Panc1 (cell line): ENCODE data around the gene LY9. TPM values are rescaled to one million over a fixed set of nuclear protein-coding genes. Genes with fewer than 3 reads are reported as not detected.

ENCODE experiments used
- ATAC-seq: fragments of 200-7000 bp; cut with Tn5 transposase; 2 replicates; pipeline ENCODE4 v1.9.1; 2020; ENCODE audit warnings: mild to moderate bottlenecking, moderate library complexity
- BruUV-seq: library from RNA; stranded (reverse); fragments of 400-500 nt; replicated peaks from 2 replicates; lab custom pipeline; 2021; lab: Mats Ljungman, UMichigan
- CTCF ChIA-PET: fragments of 300-600 bp; sonication (Branson Sonifier 250); formaldehyde crosslinking; loops from one replicate; lab custom pipeline; 2022; ENCODE audit warnings: antibody characterized with exemption; lab: Charles Lee
- POLR2A ChIA-PET: fragments of 300-600 bp; sonication (Branson Sonifier 250); formaldehyde crosslinking; loops from one replicate; lab custom pipeline; 2022; ENCODE audit warnings: antibody characterized with exemption; lab: Charles Lee
- DNase-seq: peaks from one replicate; pipeline ENCODE4 v3.0.0-alpha.2; 2010; ENCODE audit warnings: low read depth, low spot score
- H3K27ac ChIP-seq: 2 replicates; pipeline ENCODE4 v1.5.1; 2011; ENCODE audit warnings: mild to moderate bottlenecking, low read length, inconsistent platforms
- H3K27me3 ChIP-seq: fragments of 200-500 bp; sonication (Bioruptor generic); 2 replicates; pipeline ENCODE4 v1.6.0; 2014; ENCODE audit warnings: low read length, inconsistent platforms; ENCODE audit not compliant: control insufficient read depth, insufficient read depth
- H3K36me3 ChIP-seq: fragments of 200-500 bp; sonication (Bioruptor generic); 2 replicates; pipeline ENCODE4 v1.5.1; 2014; ENCODE audit warnings: inconsistent platforms, mild to moderate bottlenecking, low read length, moderate library complexity; ENCODE audit not compliant: control insufficient read depth, insufficient read depth
- H3K4me1 ChIP-seq: 2 replicates; pipeline ENCODE4 v1.5.1; 2011; ENCODE audit warnings: inconsistent platforms, mild to moderate bottlenecking, low read length, moderate library complexity; ENCODE audit not compliant: control insufficient read depth, insufficient read depth
- H3K4me3 ChIP-seq, 2 experiments: 2 replicates each; pipeline ENCODE4 v1.5.1; 2011 to 2012; ENCODE audit warnings: low read depth in 2 of 2, low read length in 2 of 2, mild to moderate bottlenecking in 2 of 2, inconsistent platforms in 1 of 2, moderate library complexity in 1 of 2
- H3K9me3 ChIP-seq: fragments of 200-500 bp; sonication (Bioruptor generic); 2 replicates; pipeline ENCODE4 v1.5.1; 2014; ENCODE audit warnings: low read depth, mild to moderate bottlenecking, inconsistent platforms, low read length, moderate library complexity; ENCODE audit not compliant: control insufficient read depth, insufficient read depth
- CTCF ChIP-seq: fragments of 450-650 bp; IDR thresholded peaks from 2 replicates; pipeline ENCODE4 v1.5.1; 2017; ENCODE audit warnings: mild to moderate bottlenecking
- POLR2AphosphoS5 ChIP-seq: IDR thresholded peaks from 2 replicates; pipeline ENCODE4 v1.6.1; 2012; ENCODE audit warnings: mild to moderate bottlenecking, low read depth, low read length, moderate library complexity
- REST ChIP-seq, 2 experiments: IDR thresholded peaks; 2 replicates each; pipeline ENCODE4 v1.6.1; 2011 to 2012; ENCODE audit warnings: low read depth in 2 of 2, control low read depth in 1 of 2, low read length in 1 of 2, mild to moderate bottlenecking in 1 of 2, moderate library complexity in 1 of 2; ENCODE audit not compliant: insufficient read depth in 1 of 2
- SIN3A ChIP-seq: IDR thresholded peaks from 2 replicates; pipeline ENCODE4 v1.6.1; 2012; ENCODE audit warnings: low read depth, mild to moderate bottlenecking, low read length, moderate library complexity, borderline replicate concordance; ENCODE audit not compliant: insufficient read depth
- TCF7L2 ChIP-seq: IDR thresholded peaks from 2 replicates; pipeline ENCODE4 v1.6.1; 2011; ENCODE audit warnings: mild to moderate bottlenecking, low read depth, low read length, inconsistent platforms
- in situ Hi-C: cut with HindIII; loops from 2 replicates; pipeline ENCODE4 v1.10.0; 2016; ENCODE audit warnings: low sequenced_read_pairs, low pct_unique_long_range_greater_than_20kb
- intact Hi-C: fragments of 100-400 bp; cut with micrococcal nuclease; formaldehyde crosslinking; loops from one replicate; pipeline ENCODE4 v1.10.0; 2022; ENCODE audit not compliant: unreplicated experiment
- total RNA-seq: library from RNA; stranded (reverse); gene quantifications from one replicate; pipeline ENCODE4 v1.2.1, GENCODE V29; 2021; ENCODE audit not compliant: unreplicated experiment

LY9 gene
- total RNA-seq, 1 experiment from 2014 or later = 0.10 TPM

GRCh38 chr1:160797861-160798273, 1.9 kb downstream of the LY9 start:
- ChIA-PET POLR2A (no interaction called here), CTCF (no interaction called here)
- no peak overlapping the region for H3K27ac ChIP-seq
- intact Hi-C loops (no loop called here), in situ Hi-C loops (no loop called here)
- ATAC-seq (no peak), DNase-seq (no peak)
- TF ChIP-seq TCF7L2 = no peak
- H3K9me3 ChIP-seq = no peaks in the 10 kb centered on the region
- H3K36me3 ChIP-seq = no peaks in the 10 kb centered on the region
- no peaks in the 10 kb centered on the region for H3K4me1 ChIP-seq
- H3K4me3 ChIP-seq = no peak overlapping the region
- BruUV-seq = no TSS peak
- H3K27me3 ChIP-seq = 0 out of 2 replicates have a peak, but pooled peaks cover 2% of the 10 kb centered on the region

- in situ Hi-C loops = no loop called here
- ChIA-PET POLR2A (interaction anchor here (0.6 kb wide), 1 partner anchor 310 kb away, joined by 5 read pairs; no protein-coding TSS in a partner anchor), CTCF (no interaction called here)
- ATAC-seq = no peak
- Histone ChIP-seq H3K27me3 (0 out of 2 replicates have a peak, but pooled peaks cover 2% of the 10 kb centered on the region), H3K4me1 (no peaks in the 10 kb centered on the region), H3K27ac (no peak overlapping the region), H3K9me3 (no peaks in the 10 kb centered on the region), H3K4me3 (no peak overlapping the region), H3K36me3 (no peaks in the 10 kb centered on the region)
- BruUV-seq = no TSS peak
- DNase-seq = no peak
- intact Hi-C loops = no loop called here
- TF ChIP-seq CTCF = no peak
- TF ChIP-seq REST (IDR thresholded peaks at IDR 0.05; ENCODE audit: insufficient read depth in 1 of 2, low read depth in 2 of 2, low read length in 1 of 2) = no peak
- no peak for TF ChIP-seq SIN3A
- TF ChIP-seq TCF7L2 = no peak
- TF ChIP-seq POLR2AphosphoS5 = no peak
Measured at GRCh38 chr1:160798439-160798838, 2.5 kb downstream of the LY9 start.

- ATAC-seq = no peak
- Histone ChIP-seq H3K27me3 (0 out of 2 replicates have a peak, but pooled peaks cover under 1% of the 10 kb centered on the region), H3K4me3 (no peak overlapping the region), H3K4me1 (no peaks in the 10 kb centered on the region), H3K9me3 (no peaks in the 10 kb centered on the region), H3K27ac (no peak overlapping the region), H3K36me3 (no peaks in the 10 kb centered on the region)
- CTCF ChIA-PET = no interaction called here
- intact Hi-C loops (no loop called here), in situ Hi-C loops (no loop called here)
- BruUV-seq = no TSS peak
- DNase-seq = no peak
- POLR2A ChIA-PET = no interaction called here
- TF ChIP-seq CTCF = no peak
Measured at GRCh38 chr1:160799641-160800040, 3.7 kb downstream of the LY9 start.
